Limb (tissue), 2 donors: ENCODE data around the gene AFG1L.
"Not testable (repeated sequence)": the region's sequence is repeated elsewhere in the genome, so short reads cannot be mapped to it uniquely, and the experiment has no call there.

Experiments
- DNase-seq, 2 donors: peaks; one replicate each; pipeline ENCODE4 v3.0.0-alpha.2; 2016; ENCODE audit errors: extremely low spot score in 2 of 2

AFG1L gene

GRCh38 chr6:108555399-108556052 is 260.7 kb downstream of the AFG1L start:
- no peak for DNase-seq

GRCh38 chr6:108556250-108556649 is 261.4 kb downstream of the AFG1L start:
- DNase-seq: no peak

- DNase-seq: no peak
Measured at GRCh38 chr6:108556866-108557493, 262.1 kb downstream of the AFG1L start.

- peak; percentile 86 to 94 for DNase-seq
Measured at GRCh38 chr6:108557494-108558371, 262.9 kb downstream of the AFG1L start.

- DNase-seq: peak; percentile 98
Measured at GRCh38 chr6:108558372-108559096, 263.7 kb downstream of the AFG1L start.

GRCh38 chr6:108559097-108559883 is 264.4 kb downstream of the AFG1L start:
- peak; percentile 89 to 94 for DNase-seq

- peak; percentile 80 to 89 for DNase-seq
Measured at GRCh38 chr6:108559884-108560462, 265.1 kb downstream of the AFG1L start.

- peak; percentile 78 to 93 for DNase-seq
Measured at GRCh38 chr6:108560463-108561308, 265.8 kb downstream of the AFG1L start, which contains the start of gene FOXO3. FOXO3 (plus strand) TSS chr6:108560917; CDS start chr6:108561209, 292 bp downstream.

- DNase-seq: not testable (repeated sequence)
Measured at GRCh38 chr6:108561309-108561647, 266.4 kb downstream of the AFG1L start.

- DNase-seq: peak in 1 of 2 donors; percentile 59
Measured at GRCh38 chr6:108561742-108562502, 267.1 kb downstream of the AFG1L start.

GRCh38 chr6:108562503-108562993 is 267.7 kb downstream of the AFG1L start:
- peak; percentile 56 to 64 for DNase-seq

GRCh38 chr6:108563292-108563691 is 268.4 kb downstream of the AFG1L start:
- no peak for DNase-seq

- DNase-seq: no peak
Measured at GRCh38 chr6:108564178-108564577, 269.3 kb downstream of the AFG1L start.

GRCh38 chr6:108565091-108565766 is 270.4 kb downstream of the AFG1L start:
- DNase-seq: no peak

- no peak for DNase-seq
Measured at GRCh38 chr6:108565893-108566292, 271.0 kb downstream of the AFG1L start.

- no peak for DNase-seq
Measured at GRCh38 chr6:108566406-108566805, 271.6 kb downstream of the AFG1L start.

GRCh38 chr6:108568101-108568500 is 273.2 kb downstream of the AFG1L start:
- no peak for DNase-seq
